ENCODE data around the gene TTC27. TPM values are rescaled to one million over a fixed set of nuclear protein-coding genes. Genes with fewer than 3 reads are reported as not detected.

Gene TTC27
- total RNA-seq, 2 experiments from 2014 or later = 30.1 to 33.8 TPM

- ChIA-PET CTCF (no interaction called here), POLR2A (interaction anchor here (0.6 kb wide), 1 partner anchor 869 kb away, joined by 3 read pairs; no protein-coding TSS in a partner anchor)
- no peak for TF ChIP-seq CTCF (IDR thresholded peaks at IDR 0.05)
- intact Hi-C loops (cut with micrococcal nuclease) = no loop called here
- Mint-ChIP-seq H3K27ac (peak overlapping the region; percentile 36), H3K36me3 (ENCODE audit: low read depth) (peaks cover 38% of the 10 kb centered on the region), H3K27me3 (no peaks in the 10 kb centered on the region), H3K4me1 (ENCODE audit: low read depth) (peaks cover 13% of the 10 kb centered on the region), H3K4me3 (peak overlapping the region; percentile 44), H3K9me3 (no peaks in the 10 kb centered on the region)
- ATAC-seq = no peak
- no peak for DNase-seq
Observed at GRCh38 chr2:32756074-32756727, 128.4 kb downstream of the TTC27 start.

- DNase-seq (no peak), ATAC-seq (no peak)
- no peak for TF ChIP-seq CTCF (IDR thresholded peaks at IDR 0.05)
- CTCF ChIA-PET = no interaction called here
- H3K4me1 Mint-ChIP-seq (ENCODE audit: low read depth) = peaks cover 13% of the 10 kb centered on the region
- intact Hi-C loops (cut with micrococcal nuclease) = no loop called here
- no peaks in the 10 kb centered on the region for H3K27me3 Mint-ChIP-seq
- POLR2A ChIA-PET = no interaction called here
- no peaks in the 10 kb centered on the region for H3K9me3 Mint-ChIP-seq
- peaks cover 26% of the 10 kb centered on the region for H3K36me3 Mint-ChIP-seq (ENCODE audit: low read depth)
- H3K4me3 Mint-ChIP-seq = no peak overlapping the region
- H3K27ac Mint-ChIP-seq = no peak overlapping the region
Observed at GRCh38 chr2:32758232-32758631, 130.4 kb downstream of the TTC27 start.

GRCh38 chr2:32760628-32761027, 132.8 kb downstream of the TTC27 start:
- peaks cover 29% of the 10 kb centered on the region for H3K36me3 Mint-ChIP-seq (ENCODE audit: low read depth)
- no peak overlapping the region for H3K27ac Mint-ChIP-seq
- H3K27me3 Mint-ChIP-seq = no peaks in the 10 kb centered on the region
- POLR2A ChIA-PET = interaction anchor here (0.6 kb wide), 1 partner anchor 1062 kb away, joined by 3 read pairs; no protein-coding TSS in a partner anchor
- intact Hi-C loops (cut with micrococcal nuclease) = no loop called here
- peaks cover 15% of the 10 kb centered on the region for H3K4me1 Mint-ChIP-seq (ENCODE audit: low read depth)
- CTCF ChIA-PET = no interaction called here
- H3K9me3 Mint-ChIP-seq = no peaks in the 10 kb centered on the region
- DNase-seq = no peak
- no peak for TF ChIP-seq CTCF (IDR thresholded peaks at IDR 0.05)
- no peak for ATAC-seq
- no peak overlapping the region for H3K4me3 Mint-ChIP-seq

- no peaks in the 10 kb centered on the region for H3K9me3 Mint-ChIP-seq
- H3K4me1 Mint-ChIP-seq (ENCODE audit: low read depth) = peaks cover 6% of the 10 kb centered on the region
- H3K27ac Mint-ChIP-seq = no peak overlapping the region
- intact Hi-C loops (cut with micrococcal nuclease) = no loop called here
- DNase-seq (no peak), ATAC-seq (no peak)
- CTCF ChIA-PET = interaction anchor here (0.6 kb wide), 1 partner anchor 627 kb away, joined by 3 read pairs; no protein-coding TSS in a partner anchor
- no peak overlapping the region for H3K4me3 Mint-ChIP-seq
- H3K27me3 Mint-ChIP-seq = no peaks in the 10 kb centered on the region
- POLR2A ChIA-PET = no interaction called here
- H3K36me3 Mint-ChIP-seq (ENCODE audit: low read depth) = peaks cover 8% of the 10 kb centered on the region
- TF ChIP-seq CTCF (IDR thresholded peaks at IDR 0.05) = no peak
Observed at GRCh38 chr2:32768387-32769174, 140.7 kb downstream of the TTC27 start.

GRCh38 chr2:32770360-32770759, 142.5 kb downstream of the TTC27 start:
- Mint-ChIP-seq H3K9me3 (no peaks in the 10 kb centered on the region), H3K4me3 (no peak overlapping the region), H3K27me3 (no peaks in the 10 kb centered on the region), H3K36me3 (ENCODE audit: low read depth) (peaks cover 7% of the 10 kb centered on the region), H3K27ac (no peak overlapping the region), H3K4me1 (ENCODE audit: low read depth) (peaks cover 2% of the 10 kb centered on the region)
- POLR2A ChIA-PET = no interaction called here
- ATAC-seq (no peak), DNase-seq (no peak)
- CTCF ChIA-PET = no interaction called here
- no peak for TF ChIP-seq CTCF (IDR thresholded peaks at IDR 0.05)
- intact Hi-C loops (cut with micrococcal nuclease) = loop anchor here (10.0 kb wide), 1 partner anchor 174 kb away; the partner anchor contains the start of gene LTBP1
